ENCODE results near the gene MLXIPL. TPM values are rescaled to one million over a fixed set of nuclear protein-coding genes. Genes with fewer than 3 reads are reported as not detected.

The MLXIPL gene
- total RNA-seq, 1 experiment from 2014 or later: 7.2 TPM

DNA sequence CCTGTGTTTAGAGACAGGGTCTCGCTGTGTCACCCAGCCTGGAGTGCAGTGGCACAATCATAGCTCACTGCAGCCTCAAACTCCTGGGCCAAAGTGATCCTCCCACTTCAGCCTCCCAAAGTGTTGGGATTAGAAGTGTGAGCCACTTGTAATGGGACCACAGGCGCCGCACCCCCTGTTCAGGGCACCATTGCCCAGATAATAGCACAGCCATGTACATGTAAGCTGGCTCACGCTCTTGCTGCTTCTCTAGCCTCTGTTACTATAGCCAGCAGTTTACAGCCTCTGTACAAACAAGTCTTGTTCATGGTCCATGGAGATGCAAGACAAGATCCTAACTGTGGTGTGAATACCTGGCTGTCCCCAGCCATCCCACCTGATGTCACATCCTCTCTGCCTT lies 4.2 kb upstream of the MLXIPL start:
- CTCF ChIA-PET: interaction anchor here (0.5 to 0.9 kb wide), 2 partner anchors 17 to 149 kb away, joined by 3 to 10 read pairs; no protein-coding TSS in a partner anchor
- H3K9me3 ChIP-seq (ENCODE audit: control insufficient read depth, insufficient read depth, low read depth, low read length): no peaks in the 10 kb centered on the region
- H3K4me3 ChIP-seq (ENCODE audit: low read depth in 2 of 2, low read length in 2 of 2): no peak overlapping the region
- intact Hi-C loops (cut with micrococcal nuclease; ENCODE audit: unreplicated experiment) (no loop called here), in situ Hi-C loops (cut with HindIII; ENCODE audit: low pct_unique_long_range_greater_than_20kb, low sequenced_read_pairs) (no loop called here)
- ATAC-seq (no peak), DNase-seq (ENCODE audit: low read depth, low spot score) (no peak)
- no peaks in the 10 kb centered on the region for H3K4me1 ChIP-seq (ENCODE audit: control insufficient read depth, insufficient read depth, low read length)
- H3K36me3 ChIP-seq (ENCODE audit: control insufficient read depth, insufficient read depth, low read length): no peaks in the 10 kb centered on the region
- POLR2A ChIA-PET: interaction anchor here (0.7 kb wide), 1 partner anchor 19 kb away, joined by 4 read pairs; no protein-coding TSS in a partner anchor
- H3K27me3 ChIP-seq (ENCODE audit: control insufficient read depth, insufficient read depth, low read length): no peaks in the 10 kb centered on the region
- TF ChIP-seq REST (IDR thresholded peaks at IDR 0.05; ENCODE audit: insufficient read depth in 1 of 2, low read depth in 2 of 2, low read length in 1 of 2) (no peak), SIN3A (IDR thresholded peaks at IDR 0.05; ENCODE audit: borderline replicate concordance, insufficient read depth, low read depth, low read length) (no peak), POLR2AphosphoS5 (IDR thresholded peaks at IDR 0.05; ENCODE audit: low read depth, low read length) (no peak), TCF7L2 (IDR thresholded peaks at IDR 0.05; ENCODE audit: low read depth, low read length) (no peak)
- TF ChIP-seq, protein P1, sequence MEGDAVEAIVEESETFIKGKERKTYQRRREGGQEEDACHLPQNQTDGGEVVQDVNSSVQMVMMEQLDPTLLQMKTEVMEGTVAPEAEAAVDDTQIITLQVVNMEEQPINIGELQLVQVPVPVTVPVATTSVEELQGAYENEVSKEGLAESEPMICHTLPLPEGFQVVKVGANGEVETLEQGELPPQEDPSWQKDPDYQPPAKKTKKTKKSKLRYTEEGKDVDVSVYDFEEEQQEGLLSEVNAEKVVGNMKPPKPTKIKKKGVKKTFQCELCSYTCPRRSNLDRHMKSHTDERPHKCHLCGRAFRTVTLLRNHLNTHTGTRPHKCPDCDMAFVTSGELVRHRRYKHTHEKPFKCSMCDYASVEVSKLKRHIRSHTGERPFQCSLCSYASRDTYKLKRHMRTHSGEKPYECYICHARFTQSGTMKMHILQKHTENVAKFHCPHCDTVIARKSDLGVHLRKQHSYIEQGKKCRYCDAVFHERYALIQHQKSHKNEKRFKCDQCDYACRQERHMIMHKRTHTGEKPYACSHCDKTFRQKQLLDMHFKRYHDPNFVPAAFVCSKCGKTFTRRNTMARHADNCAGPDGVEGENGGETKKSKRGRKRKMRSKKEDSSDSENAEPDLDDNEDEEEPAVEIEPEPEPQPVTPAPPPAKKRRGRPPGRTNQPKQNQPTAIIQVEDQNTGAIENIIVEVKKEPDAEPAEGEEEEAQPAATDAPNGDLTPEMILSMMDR (IDR thresholded peaks at IDR 0.05): no peak
- no peak overlapping the region for H3K27ac ChIP-seq (ENCODE audit: low read length)
- BruUV-seq (replicated peaks): no TSS peak

GRCh38 chr7:73626814-73627213 lies 2.5 kb upstream of the MLXIPL start:
- ATAC-seq: no peak
- intact Hi-C loops (cut with micrococcal nuclease; ENCODE audit: unreplicated experiment) (no loop called here), in situ Hi-C loops (cut with HindIII; ENCODE audit: low pct_unique_long_range_greater_than_20kb, low sequenced_read_pairs) (no loop called here)
- Histone ChIP-seq H3K4me1 (ENCODE audit: control insufficient read depth, insufficient read depth, low read length) (no peaks in the 10 kb centered on the region), H3K27ac (ENCODE audit: low read length) (no peak overlapping the region), H3K36me3 (ENCODE audit: control insufficient read depth, insufficient read depth, low read length) (no peaks in the 10 kb centered on the region), H3K9me3 (ENCODE audit: control insufficient read depth, insufficient read depth, low read depth, low read length) (no peaks in the 10 kb centered on the region), H3K27me3 (ENCODE audit: control insufficient read depth, insufficient read depth, low read length) (no peaks in the 10 kb centered on the region), H3K4me3 (ENCODE audit: low read depth in 2 of 2, low read length in 2 of 2) (no peak overlapping the region)
- POLR2A ChIA-PET: no interaction called here
- TF ChIP-seq REST (IDR thresholded peaks at IDR 0.05; ENCODE audit: insufficient read depth in 1 of 2, low read depth in 2 of 2, low read length in 1 of 2) (no peak), TCF7L2 (IDR thresholded peaks at IDR 0.05; ENCODE audit: low read depth, low read length) (no peak), SIN3A (IDR thresholded peaks at IDR 0.05; ENCODE audit: borderline replicate concordance, insufficient read depth, low read depth, low read length) (no peak), POLR2AphosphoS5 (IDR thresholded peaks at IDR 0.05; ENCODE audit: low read depth, low read length) (no peak)
- TF ChIP-seq, protein P1 (IDR thresholded peaks at IDR 0.05): no peak
- BruUV-seq (replicated peaks): no TSS peak
- CTCF ChIA-PET: interaction anchor here (0.7 to 0.9 kb wide), 2 partner anchors 24 to 88 kb away, joined by 6 to 8 read pairs; no protein-coding TSS in a partner anchor
- no peak for DNase-seq (ENCODE audit: low read depth, low spot score)

All from Panc1 (cell line).